Fibroblast of upper back skin (primary cell): Measurements from ENCODE around the gene CAMK1D.
"Not testable (repeated sequence)": the region's sequence is repeated elsewhere in the genome, so short reads cannot be mapped to it uniquely, and the experiment has no call there.

ENCODE experiments used
- DNase-seq: peaks from one replicate; pipeline ENCODE4 v3.0.0-alpha.2; 2013

Gene CAMK1D

GRCh38 chr10:12707461-12708185 lies 358.3 kb downstream of the CAMK1D start:
- peak; percentile 96 for DNase-seq

- peak; percentile 72 for DNase-seq
These were observed 359.7 kb downstream of the CAMK1D start for GRCh38 chr10:12709000-12709401.

GRCh38 chr10:12709521-12709963 lies 360.2 kb downstream of the CAMK1D start:
- DNase-seq: peak; percentile 42

GRCh38 chr10:12710157-12710556 lies 360.8 kb downstream of the CAMK1D start:
- DNase-seq: no peak

GRCh38 chr10:12710594-12711349 lies 361.4 kb downstream of the CAMK1D start:
- peak; percentile 86 for DNase-seq

GRCh38 chr10:12711350-12711708 lies 362.0 kb downstream of the CAMK1D start:
- no peak for DNase-seq

- no peak for DNase-seq
These were observed 363.1 kb downstream of the CAMK1D start for GRCh38 chr10:12712293-12712983.

- DNase-seq: not testable (repeated sequence)
These were observed 363.6 kb downstream of the CAMK1D start for GRCh38 chr10:12712984-12713316.

- no peak for DNase-seq
These were observed 366.7 kb downstream of the CAMK1D start for GRCh38 chr10:12716042-12716441.

DNA sequence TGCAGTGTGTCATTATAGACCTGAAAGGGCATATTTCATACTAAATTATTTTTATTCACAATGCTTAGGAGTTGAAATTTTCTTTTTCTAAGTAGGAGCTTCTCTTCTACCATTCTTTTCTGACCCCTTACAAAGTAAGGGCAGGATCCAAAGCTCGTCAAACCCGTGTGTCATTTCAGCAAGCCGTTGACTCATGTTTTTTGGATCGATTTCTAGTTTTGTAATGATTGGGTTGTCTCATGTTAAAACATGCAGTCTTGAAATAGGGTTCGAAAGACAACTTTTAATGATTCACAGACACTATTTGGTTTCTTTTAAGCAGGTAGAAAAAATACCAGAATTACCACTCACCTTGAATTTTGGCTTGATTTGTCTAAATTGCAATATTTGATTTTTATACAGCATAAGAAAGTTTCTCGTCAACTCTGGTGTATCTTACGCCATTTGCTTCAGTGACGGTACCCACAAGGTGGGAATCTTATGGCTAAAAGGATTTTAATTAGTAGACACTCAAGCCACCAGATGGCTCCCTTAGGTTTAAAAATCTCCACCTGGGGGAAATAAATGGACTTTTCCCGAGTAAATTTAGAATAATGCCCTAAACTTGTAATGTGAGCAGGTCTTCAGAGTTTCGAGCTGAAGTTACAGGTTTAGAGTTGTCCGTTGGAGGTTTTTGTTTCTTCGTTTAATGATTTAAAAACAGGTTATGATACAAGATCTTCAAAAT lies 368.8 kb downstream of the CAMK1D start:
- peak; percentile 32 for DNase-seq

- DNase-seq: no peak
These were observed 370.0 kb downstream of the CAMK1D start for GRCh38 chr10:12719365-12719764.

- DNase-seq: peak; percentile 47
These were observed 371.1 kb downstream of the CAMK1D start for GRCh38 chr10:12720217-12720981.

DNA sequence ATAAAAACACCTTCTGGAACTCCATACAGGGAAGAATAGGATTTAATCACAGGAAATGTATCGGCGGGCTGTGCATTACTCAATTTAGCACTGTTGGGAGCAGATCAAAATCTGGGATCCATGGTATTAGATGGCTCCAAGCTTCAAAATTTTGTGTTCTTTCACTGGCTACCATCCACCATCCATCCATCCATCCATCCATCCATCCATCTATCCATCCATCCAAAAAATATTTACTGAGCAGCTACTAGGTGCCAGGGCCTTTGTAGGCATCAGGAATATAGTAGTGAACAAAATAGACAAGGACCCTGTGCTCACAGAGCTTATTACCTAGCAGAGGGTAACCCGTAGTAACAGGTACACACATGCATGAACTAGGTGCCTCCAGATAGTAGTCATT lies 372.0 kb downstream of the CAMK1D start:
- DNase-seq: no peak

DNA sequence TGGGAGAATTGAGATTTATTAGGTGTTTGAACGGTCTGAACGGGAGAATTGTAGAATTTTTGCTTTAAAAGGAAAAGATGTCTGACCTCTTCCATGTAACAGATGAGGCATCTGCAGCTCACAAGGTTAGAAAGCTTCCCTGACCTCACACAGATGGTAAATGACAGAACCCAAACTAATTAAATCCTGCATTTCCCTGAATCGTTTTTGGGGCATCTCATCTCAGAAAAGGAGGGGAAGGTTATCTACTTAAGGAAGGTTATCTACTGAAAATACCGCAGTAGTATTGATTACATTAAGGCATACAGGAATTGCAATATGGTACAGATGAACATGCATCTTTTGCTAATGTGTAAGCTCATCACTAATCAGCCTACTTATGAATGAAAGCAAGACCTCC lies 373.9 kb downstream of the CAMK1D start:
- no peak for DNase-seq

- no peak for DNase-seq
These were observed 375.6 kb downstream of the CAMK1D start for GRCh38 chr10:12724807-12725579.

- DNase-seq: not testable (repeated sequence)
These were observed 376.2 kb downstream of the CAMK1D start for GRCh38 chr10:12725580-12725888.

DNA sequence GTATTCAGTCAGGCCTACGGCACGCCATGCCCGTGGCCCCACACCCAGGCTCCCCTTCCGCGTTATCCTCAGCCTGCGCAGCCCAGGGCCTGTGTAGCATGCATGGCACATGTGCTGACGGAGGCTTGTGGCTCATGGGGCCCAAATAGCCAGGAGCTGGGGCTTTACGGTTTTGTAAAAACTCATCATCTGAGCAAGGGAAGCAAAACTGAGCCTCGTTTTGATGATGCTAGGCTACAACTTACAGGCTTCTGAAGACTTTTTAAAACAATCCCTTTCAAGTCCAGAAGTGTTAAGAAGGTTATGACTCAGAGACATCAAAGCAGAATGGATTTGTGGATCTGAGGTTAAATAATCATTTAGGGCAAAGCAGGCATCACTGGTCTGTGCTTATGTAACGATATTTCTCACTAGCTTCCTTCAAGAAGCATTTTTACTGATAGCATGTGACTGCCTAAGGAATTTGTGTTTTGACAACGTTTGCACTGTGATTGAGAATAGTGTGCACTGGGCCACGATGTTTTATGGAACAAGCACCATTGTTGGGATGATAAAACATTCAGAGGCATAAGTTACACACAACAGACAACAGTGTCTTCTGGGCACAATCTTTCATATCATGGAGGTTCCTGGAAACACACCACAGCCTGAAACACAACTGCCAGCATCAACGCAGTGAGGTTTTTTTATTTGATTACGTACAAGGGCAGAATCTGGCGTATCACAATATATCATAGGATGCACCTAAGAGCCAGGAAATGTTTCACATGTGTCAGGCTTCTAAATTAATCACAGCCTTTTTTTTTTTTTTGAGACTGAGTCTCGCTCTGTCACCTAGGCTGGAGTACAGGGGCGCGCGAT lies 377.9 kb downstream of the CAMK1D start:
- no peak for DNase-seq

DNA sequence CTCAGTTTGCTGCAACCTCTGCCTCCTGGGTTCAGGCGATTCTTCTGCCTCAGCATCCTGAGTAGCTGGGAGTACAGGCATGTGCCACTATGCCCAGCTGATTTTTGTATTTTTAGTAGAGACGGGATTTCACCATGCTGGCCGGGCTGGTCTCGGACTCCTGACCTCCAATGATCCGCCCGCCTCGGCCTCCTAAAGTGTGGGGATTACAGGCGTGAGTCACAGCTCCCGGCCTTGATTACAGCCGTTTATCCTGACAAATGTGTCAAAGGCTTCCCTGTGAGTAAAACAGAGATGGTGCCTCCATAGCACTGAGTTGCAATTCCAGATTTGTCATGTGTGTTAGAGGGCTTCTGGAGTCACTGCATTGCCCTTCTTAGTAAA lies 378.5 kb downstream of the CAMK1D start:
- no peak for DNase-seq

- peak; percentile 33 for DNase-seq
These were observed 379.1 kb downstream of the CAMK1D start for GRCh38 chr10:12728494-12728893.

GRCh38 chr10:12729885-12730284 lies 380.5 kb downstream of the CAMK1D start:
- DNase-seq: no peak
